ENCODE measurements around the gene PRKAA2.
A peak's percentile ranks its signal among the peaks of the same experiment; 100 is the strongest.

The PRKAA2 gene

GRCh38 chr1:56728964-56729363 is 83.8 kb downstream of the PRKAA2 start:
- no peak overlapping the region for H3K4me3 ChIP-seq (ENCODE audit: low read depth, low read length)
- TF ChIP-seq CTCF (IDR thresholded peaks at IDR 0.05; ENCODE audit: low read depth, low read length) = no peak

GRCh38 chr1:56745231-56745630 is 100.1 kb downstream of the PRKAA2 start:
- no peak overlapping the region for H3K27ac ChIP-seq
- no peaks in the 10 kb centered on the region for H3K27me3 ChIP-seq (ENCODE audit: insufficient read depth, low read depth, severe bottlenecking)
- TF ChIP-seq CTCF (IDR thresholded peaks at IDR 0.05; ENCODE audit: low read depth, low read length) = no peak
- no peak for DNase-seq
- H3K4me3 ChIP-seq (ENCODE audit: low read depth, low read length) = no peak overlapping the region
- H3K36me3 ChIP-seq = no peaks in the 10 kb centered on the region
- no peaks in the 10 kb centered on the region for H3K9me3 ChIP-seq (ENCODE audit: severe bottlenecking)

More at GRCh38 chr1:56728964-56729363, 83.8 kb downstream of the PRKAA2 start:
- H3K27ac ChIP-seq = no peak overlapping the region
- no peaks in the 10 kb centered on the region for H3K36me3 ChIP-seq
- H3K27me3 ChIP-seq (ENCODE audit: insufficient read depth, low read depth, severe bottlenecking) = no peaks in the 10 kb centered on the region
- no peak for DNase-seq
- H3K9me3 ChIP-seq (ENCODE audit: severe bottlenecking) = no peaks in the 10 kb centered on the region

- no peak overlapping the region for H3K27ac ChIP-seq
- H3K9me3 ChIP-seq (ENCODE audit: severe bottlenecking) = no peaks in the 10 kb centered on the region
- H3K27me3 ChIP-seq (ENCODE audit: insufficient read depth, low read depth, severe bottlenecking) = no peaks in the 10 kb centered on the region
- no peak for TF ChIP-seq CTCF (IDR thresholded peaks at IDR 0.05; ENCODE audit: low read depth, low read length)
- no peak overlapping the region for H3K4me3 ChIP-seq (ENCODE audit: low read depth, low read length)
- DNase-seq = no peak
- H3K36me3 ChIP-seq = no peaks in the 10 kb centered on the region
Measured at GRCh38 chr1:56754708-56755479, 109.8 kb downstream of the PRKAA2 start.

- H3K9me3 ChIP-seq (ENCODE audit: severe bottlenecking) = no peaks in the 10 kb centered on the region
- no peaks in the 10 kb centered on the region for H3K27me3 ChIP-seq (ENCODE audit: insufficient read depth, low read depth, severe bottlenecking)
- no peak for TF ChIP-seq CTCF (IDR thresholded peaks at IDR 0.05; ENCODE audit: low read depth, low read length)
- H3K36me3 ChIP-seq = no peaks in the 10 kb centered on the region
- DNase-seq = no peak
- no peak overlapping the region for H3K4me3 ChIP-seq (ENCODE audit: low read depth, low read length)
- H3K27ac ChIP-seq = no peak overlapping the region
Measured at GRCh38 chr1:56755911-56756310, 110.8 kb downstream of the PRKAA2 start.

GRCh38 chr1:56758135-56758534 is 113.0 kb downstream of the PRKAA2 start:
- H3K9me3 ChIP-seq (ENCODE audit: severe bottlenecking) = no peaks in the 10 kb centered on the region
- peak; percentile 52 for TF ChIP-seq CTCF (IDR thresholded peaks at IDR 0.05; ENCODE audit: low read depth, low read length)
- H3K36me3 ChIP-seq = no peaks in the 10 kb centered on the region
- no peak overlapping the region for H3K27ac ChIP-seq
- DNase-seq = peak; percentile 41
- H3K27me3 ChIP-seq (ENCODE audit: insufficient read depth, low read depth, severe bottlenecking) = no peaks in the 10 kb centered on the region
- no peak overlapping the region for H3K4me3 ChIP-seq (ENCODE audit: low read depth, low read length)

- no peak for DNase-seq
- Histone ChIP-seq H3K9me3 (ENCODE audit: severe bottlenecking) (no peaks in the 10 kb centered on the region), H3K27me3 (ENCODE audit: insufficient read depth, low read depth, severe bottlenecking) (no peaks in the 10 kb centered on the region), H3K4me3 (ENCODE audit: low read depth, low read length) (no peak overlapping the region), H3K36me3 (no peaks in the 10 kb centered on the region), H3K27ac (no peak overlapping the region)
- TF ChIP-seq CTCF (IDR thresholded peaks at IDR 0.05; ENCODE audit: low read depth, low read length) = no peak
Measured at GRCh38 chr1:56758794-56759193, 113.7 kb downstream of the PRKAA2 start.
